ENCODE data around the gene RBFOX1.

Gene RBFOX1

DNA sequence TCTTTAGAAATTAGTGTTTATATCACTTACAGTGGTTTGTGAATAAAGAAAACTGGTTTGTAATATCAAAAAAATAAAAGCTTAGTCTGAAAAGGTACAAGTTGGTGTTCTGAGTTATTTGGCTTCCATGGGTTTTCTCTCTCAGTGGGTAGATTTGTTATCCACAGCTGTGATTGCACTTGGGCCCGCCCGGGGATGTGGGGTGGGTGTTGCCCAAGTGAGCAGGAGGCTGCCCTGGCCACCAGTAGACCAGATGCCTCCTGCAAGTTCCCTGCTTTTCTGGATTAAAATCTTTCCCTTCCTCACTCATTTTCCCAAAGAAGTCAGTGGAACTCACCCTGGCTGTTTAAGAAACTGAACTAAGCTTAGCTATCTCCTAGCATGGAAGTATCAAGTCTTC, 380.6 kb downstream of the RBFOX1 start:
- no peak for DNase-seq

DNA sequence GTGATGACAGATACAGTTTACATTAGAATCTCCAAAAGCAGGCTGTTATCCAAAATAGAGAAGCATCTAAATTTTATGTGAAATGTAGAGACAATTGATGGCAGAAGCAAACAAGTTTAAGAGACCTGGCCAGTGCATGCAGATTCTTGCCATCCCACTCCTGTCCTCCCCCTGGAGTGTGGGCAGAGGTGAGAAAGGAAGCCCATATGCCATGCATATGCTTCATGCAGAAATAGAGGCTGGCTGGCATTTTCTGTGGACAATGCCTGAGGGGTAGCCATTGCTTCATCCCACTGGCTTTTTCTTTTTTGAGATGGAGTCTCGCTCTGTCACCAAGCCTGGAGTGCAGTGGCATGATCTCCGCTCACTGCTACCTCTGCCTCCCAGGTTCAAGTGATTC, 382.1 kb downstream of the RBFOX1 start:
- DNase-seq = no peak

DNA sequence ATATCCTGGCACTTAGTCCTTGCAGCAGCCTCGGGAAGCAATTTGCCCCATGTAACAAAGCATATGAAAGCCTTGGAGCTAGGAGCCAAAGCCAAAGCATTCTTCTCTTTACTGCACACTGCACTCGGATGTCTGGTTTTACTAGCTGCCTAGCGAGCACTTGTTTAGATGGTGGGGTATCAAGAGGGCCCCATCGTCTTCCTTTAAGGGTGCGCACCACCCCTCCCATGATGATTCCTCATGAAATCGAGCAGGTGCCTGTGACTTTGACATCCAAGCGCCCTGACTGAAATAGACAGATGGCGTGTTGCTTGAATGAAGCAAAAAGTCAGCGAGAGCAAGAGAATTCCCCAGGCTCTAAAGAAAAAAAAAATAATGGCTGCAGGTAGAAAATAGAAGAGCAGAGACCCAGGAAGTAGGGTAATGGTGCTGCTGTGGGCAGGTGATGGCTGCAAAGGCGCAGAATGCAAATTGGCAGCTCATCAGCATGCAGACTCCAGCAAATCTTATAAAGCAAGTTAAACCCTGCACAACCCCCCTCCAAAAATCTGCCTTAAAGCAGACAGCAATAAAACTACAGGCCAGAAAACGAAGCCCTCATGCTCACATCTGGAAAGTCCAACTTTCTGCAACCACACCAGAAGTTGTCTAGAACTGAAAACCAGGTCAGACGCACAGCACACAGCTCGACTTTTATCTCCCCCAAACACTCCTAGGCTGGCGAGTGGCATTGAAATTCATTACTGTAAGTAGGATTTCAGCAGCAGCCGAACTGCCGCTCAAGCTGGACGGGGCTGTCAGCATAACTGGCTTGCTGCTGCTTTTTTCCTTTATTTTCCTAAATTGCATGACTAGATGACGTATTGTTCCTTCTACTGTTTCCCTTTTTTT, 384.3 kb downstream of the RBFOX1 start:
- no peak for DNase-seq

DNA sequence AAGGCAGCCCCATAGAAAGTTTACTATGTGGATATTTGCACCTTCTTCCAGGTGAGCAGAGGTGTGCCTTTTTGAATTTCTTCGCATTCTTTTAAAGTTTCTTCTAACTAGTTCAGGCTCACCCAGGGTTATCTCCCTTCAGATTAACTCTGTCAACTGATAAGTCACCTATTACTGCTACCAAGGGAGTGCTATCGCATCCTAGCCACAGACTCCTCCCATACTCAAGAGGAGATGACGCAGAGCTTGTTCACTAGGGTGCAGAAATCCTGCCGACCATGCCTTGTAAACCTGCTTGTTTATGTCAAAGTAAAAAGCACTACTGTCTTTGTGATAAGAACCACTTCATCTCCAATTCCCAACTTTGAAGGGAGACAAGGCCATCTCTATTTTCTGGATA, 390.1 kb downstream of the RBFOX1 start:
- DNase-seq = no peak

DNA sequence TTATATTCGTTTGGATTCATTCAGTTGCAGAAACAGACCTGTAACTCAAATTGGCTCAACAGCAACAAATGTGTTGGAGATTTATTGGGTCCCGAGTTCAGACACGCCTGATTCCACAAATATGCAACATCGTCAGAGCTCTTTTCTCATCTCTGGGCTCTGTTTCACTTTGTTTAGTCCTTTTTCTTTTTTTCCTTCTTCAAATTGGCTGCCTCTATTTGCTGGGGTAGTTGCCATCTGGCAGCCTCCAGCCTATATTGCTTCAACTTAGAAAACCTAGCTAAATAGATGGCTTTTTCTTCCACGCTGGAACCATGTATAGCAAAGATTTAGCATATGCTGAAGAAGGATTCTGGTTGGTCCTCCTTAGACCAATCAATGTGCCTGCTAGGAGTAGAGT, 398.5 kb downstream of the RBFOX1 start:
- no peak for DNase-seq

DNA sequence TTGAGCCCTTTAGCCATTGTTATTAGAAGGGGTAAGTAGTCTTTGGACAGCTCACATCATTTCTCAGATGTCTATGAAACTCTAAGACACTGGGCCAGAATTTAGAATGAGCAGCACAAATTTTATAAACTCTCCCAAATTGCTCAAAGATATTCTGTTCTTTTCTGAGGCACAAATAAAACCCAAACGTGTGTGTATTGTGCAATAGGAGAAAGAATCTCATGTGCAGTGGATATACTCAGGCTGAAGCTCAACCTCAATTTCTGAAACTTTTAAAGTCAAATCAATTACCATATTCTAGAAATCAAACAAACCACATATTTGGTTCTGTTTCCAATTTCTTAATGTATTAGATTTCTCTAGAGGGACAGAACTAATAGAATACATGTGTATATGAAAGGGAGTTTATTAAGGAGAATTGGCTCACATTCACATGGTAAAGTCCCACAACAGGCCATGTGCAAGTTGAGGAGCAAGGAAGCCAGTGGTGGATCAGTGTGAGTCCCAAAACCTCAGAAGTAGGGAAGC, 403.6 kb downstream of the RBFOX1 start:
- no peak for DNase-seq

DNA sequence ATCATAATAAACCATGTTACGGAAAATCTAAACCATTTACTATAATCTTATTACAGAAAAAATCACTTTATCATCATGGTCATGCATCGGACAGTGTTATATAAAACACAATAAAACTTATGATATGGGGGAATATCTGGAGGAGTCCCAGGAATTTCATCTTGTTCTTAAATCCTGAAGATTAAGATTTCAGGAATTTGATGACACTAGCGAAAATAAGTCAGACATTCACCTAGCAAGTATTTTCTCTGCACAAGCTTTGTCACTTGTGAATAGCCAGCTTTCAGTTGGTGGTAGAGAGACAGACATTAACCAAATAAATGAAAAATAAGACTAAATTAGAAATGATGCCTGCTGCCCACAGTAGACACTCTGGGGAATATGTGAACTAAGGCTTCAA, 410.0 kb downstream of the RBFOX1 start:
- DNase-seq = no peak

DNA sequence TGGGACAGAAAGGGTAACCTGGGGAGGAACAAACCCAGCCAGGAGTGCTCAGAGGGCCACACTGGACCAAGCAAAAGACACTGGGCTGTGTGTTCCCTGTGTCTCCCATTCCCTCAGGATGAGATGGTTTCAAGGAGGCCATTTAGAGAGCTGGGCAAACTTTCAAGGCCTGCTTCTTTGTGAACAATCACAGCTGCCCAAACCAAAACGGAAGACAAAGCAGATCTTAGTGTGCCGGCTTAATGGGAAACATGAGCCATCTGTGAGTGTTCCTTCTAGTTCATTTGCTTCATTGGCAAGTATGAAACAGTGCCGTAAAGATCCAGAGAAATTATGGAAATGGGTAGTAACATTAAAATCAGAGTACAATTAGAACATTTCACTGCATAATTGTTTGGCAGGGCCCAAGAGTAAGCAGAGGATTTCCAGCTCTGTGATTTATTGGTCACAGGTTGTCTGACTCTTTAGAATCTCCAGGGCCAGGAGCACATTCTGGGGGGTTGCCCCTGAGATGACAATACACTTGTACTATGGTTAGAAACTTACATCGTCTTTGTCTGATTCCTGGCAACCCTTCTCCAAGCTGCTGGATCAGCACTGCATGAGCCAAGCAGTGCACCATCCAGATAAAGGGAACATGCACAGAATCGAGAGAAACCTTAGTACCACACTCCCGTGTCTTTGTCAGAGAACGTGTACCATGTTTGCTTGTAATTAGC, 412.1 kb downstream of the RBFOX1 start:
- DNase-seq = no peak

DNA sequence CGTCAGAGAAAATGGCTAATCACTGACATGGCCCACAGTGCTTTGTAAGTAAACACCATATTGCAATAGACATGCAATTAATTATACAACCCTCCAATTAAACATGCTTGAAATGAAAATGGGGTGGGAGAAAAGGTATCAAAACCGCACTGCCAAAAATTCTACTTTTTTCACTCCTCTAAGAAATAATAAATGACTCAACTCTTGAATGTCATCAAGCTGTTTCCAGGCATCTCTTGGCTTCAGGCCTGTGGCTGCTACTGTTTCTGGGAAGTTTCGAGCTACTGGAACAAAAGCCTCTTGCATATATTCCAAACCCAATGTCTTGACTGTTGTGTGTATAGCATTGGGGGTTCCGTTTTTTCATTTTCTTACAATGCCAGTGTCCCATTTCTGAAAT, 412.6 kb downstream of the RBFOX1 start:
- no peak for DNase-seq

DNA sequence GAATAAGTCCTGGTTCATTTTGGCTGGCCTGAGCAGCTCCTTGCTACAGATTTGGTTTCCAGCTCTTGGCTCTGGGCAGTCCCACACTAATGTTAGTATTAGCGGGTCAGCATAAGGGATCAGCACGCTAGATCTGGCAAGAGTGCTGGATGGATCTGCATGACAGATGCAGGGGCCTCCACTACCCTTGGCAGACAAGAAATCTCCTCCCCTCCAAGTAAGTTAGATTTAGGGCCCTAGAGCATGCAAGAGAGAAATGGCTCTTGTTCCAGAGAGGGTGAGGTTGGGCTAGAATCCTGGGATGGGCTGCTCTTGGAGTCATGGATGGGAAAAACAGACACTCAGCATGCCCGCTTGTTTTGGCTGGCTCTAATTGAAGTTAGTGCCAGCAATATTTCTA, 414.3 kb downstream of the RBFOX1 start:
- DNase-seq = no peak

DNA sequence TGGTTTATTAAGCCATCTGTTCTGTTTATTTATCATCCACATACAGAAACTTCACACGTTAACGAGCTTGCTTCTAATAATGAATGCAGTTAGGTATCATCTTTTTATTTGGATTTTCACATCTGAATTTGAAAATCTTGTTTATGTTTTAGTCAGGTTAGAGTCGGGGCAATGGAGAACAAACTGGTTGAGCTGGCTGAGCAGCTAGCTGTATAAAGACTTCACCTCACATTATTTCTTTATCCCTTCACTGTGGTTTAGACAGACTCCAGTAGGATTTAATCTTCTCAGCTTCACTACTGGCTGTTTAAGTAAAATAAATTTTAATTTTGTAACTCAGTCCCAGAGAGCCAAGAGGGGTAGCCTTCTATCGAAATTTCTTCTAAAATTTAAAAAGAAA, 415.9 kb downstream of the RBFOX1 start:
- no peak for DNase-seq

DNA sequence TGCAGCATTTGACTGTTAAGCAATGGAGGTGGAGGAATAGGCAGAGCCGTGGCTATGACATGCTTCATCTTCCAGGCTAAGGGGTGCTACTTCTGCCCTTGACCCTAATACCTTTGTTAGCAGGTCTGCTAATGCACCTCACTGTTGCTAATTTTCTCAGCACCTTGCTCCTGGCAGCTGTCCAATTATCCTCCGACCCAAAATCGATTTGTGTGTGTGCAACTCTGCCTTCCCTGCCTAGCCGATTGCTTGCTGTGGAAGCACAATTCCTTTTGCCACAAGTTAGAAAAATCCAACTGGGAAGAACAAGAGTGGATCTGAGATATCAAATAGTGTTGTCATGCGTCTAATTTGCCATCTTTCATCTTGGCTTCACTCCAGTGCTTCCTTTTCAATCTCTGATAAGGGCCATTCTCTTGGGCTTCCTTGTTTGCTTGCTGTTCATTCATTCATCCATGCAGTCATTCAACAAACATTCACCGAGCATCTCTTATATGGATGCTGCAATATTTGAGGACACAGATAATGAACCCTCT, 422.8 kb downstream of the RBFOX1 start:
- DNase-seq = no peak
